GM18873 (cell line): ENCODE measurements around the gene RAB36.

Source experiments
- ATAC-seq: cut with Tn5 transposase; IDR thresholded peaks from one replicate; pipeline ENCODE4 v1.9.1; 2021; ENCODE audit warnings: mild to moderate bottlenecking, moderate library complexity, moderate number of reproducible peaks; ENCODE audit not compliant: unreplicated experiment, low FRiP score

The RAB36 gene

GRCh38 chr22:23154461-23154860 lies 9.2 kb downstream of the RAB36 start:
- ATAC-seq = no peak

- ATAC-seq = no peak
These were observed 9.9 kb downstream of the RAB36 start for GRCh38 chr22:23155143-23155542.

- ATAC-seq = no peak
These were observed 10.6 kb downstream of the RAB36 start for GRCh38 chr22:23155831-23156230.

GRCh38 chr22:23156286-23156685 lies 11.0 kb downstream of the RAB36 start:
- ATAC-seq = no peak

GRCh38 chr22:23157560-23158515 lies 12.6 kb downstream of the RAB36 start:
- ATAC-seq = no peak

GRCh38 chr22:23158516-23159290 lies 13.4 kb downstream of the RAB36 start:
- ATAC-seq = no peak

- ATAC-seq = no peak
These were observed 14.0 kb downstream of the RAB36 start for GRCh38 chr22:23159291-23159630.

GRCh38 chr22:23161029-23161428 lies 15.8 kb downstream of the RAB36 start:
- ATAC-seq = no peak

- ATAC-seq = no peak
These were observed 16.3 kb downstream of the RAB36 start for GRCh38 chr22:23161574-23161973.

- no peak for ATAC-seq
These were observed 18.4 kb downstream of the RAB36 start for GRCh38 chr22:23163665-23164064.

GRCh38 chr22:23164091-23164490 lies 18.8 kb downstream of the RAB36 start:
- ATAC-seq = no peak

- ATAC-seq = no peak
These were observed 21.0 kb downstream of the RAB36 start for GRCh38 chr22:23166042-23166831.

GRCh38 chr22:23166841-23167616 lies 21.8 kb downstream of the RAB36 start:
- ATAC-seq = no peak

- no peak for ATAC-seq
These were observed 23.2 kb downstream of the RAB36 start for GRCh38 chr22:23168391-23169042.

- no peak for ATAC-seq
These were observed 23.7 kb downstream of the RAB36 start for GRCh38 chr22:23169043-23169406.

GRCh38 chr22:23175817-23176644 lies 30.8 kb downstream of the RAB36 start:
- ATAC-seq = no peak

- ATAC-seq = no peak
These were observed 31.4 kb downstream of the RAB36 start for GRCh38 chr22:23176645-23177027.

- ATAC-seq = no peak
These were observed 31.9 kb downstream of the RAB36 start for GRCh38 chr22:23177197-23177596.
